Measurements from ENCODE around the gene CARMIL1.

The CARMIL1 gene

GRCh38 chr6:25564943-25565342 lies 285.8 kb downstream of the CARMIL1 start:
- TF ChIP-seq, protein P1, sequence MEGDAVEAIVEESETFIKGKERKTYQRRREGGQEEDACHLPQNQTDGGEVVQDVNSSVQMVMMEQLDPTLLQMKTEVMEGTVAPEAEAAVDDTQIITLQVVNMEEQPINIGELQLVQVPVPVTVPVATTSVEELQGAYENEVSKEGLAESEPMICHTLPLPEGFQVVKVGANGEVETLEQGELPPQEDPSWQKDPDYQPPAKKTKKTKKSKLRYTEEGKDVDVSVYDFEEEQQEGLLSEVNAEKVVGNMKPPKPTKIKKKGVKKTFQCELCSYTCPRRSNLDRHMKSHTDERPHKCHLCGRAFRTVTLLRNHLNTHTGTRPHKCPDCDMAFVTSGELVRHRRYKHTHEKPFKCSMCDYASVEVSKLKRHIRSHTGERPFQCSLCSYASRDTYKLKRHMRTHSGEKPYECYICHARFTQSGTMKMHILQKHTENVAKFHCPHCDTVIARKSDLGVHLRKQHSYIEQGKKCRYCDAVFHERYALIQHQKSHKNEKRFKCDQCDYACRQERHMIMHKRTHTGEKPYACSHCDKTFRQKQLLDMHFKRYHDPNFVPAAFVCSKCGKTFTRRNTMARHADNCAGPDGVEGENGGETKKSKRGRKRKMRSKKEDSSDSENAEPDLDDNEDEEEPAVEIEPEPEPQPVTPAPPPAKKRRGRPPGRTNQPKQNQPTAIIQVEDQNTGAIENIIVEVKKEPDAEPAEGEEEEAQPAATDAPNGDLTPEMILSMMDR (conservative IDR thresholded peaks at IDR 0.05; ENCODE audit: low read length): no peak
- no peak for DNase-seq (ENCODE audit: low read depth)
- no peak overlapping the region for H3K4me3 ChIP-seq (ENCODE audit: low read length)

GRCh38 chr6:25570578-25570977 lies 291.4 kb downstream of the CARMIL1 start:
- no peak overlapping the region for H3K4me3 ChIP-seq (ENCODE audit: low read length)
- no peak for DNase-seq (ENCODE audit: low read depth)
- TF ChIP-seq, protein P1 (conservative IDR thresholded peaks at IDR 0.05; ENCODE audit: low read length): no peak

- no peak overlapping the region for H3K4me3 ChIP-seq (ENCODE audit: low read length)
- peak; percentile 45 for DNase-seq (ENCODE audit: low read depth)
Observed at GRCh38 chr6:25576919-25577318, 297.7 kb downstream of the CARMIL1 start.

GRCh38 chr6:25578538-25578937 lies 299.4 kb downstream of the CARMIL1 start:
- DNase-seq (ENCODE audit: low read depth): no peak
- H3K4me3 ChIP-seq (ENCODE audit: low read length): no peak overlapping the region
- TF ChIP-seq, protein P1 (conservative IDR thresholded peaks at IDR 0.05; ENCODE audit: low read length): no peak

More at GRCh38 chr6:25576919-25577318, 297.7 kb downstream of the CARMIL1 start:
- TF ChIP-seq, protein P1 (conservative IDR thresholded peaks at IDR 0.05; ENCODE audit: low read length): no peak

DNA sequence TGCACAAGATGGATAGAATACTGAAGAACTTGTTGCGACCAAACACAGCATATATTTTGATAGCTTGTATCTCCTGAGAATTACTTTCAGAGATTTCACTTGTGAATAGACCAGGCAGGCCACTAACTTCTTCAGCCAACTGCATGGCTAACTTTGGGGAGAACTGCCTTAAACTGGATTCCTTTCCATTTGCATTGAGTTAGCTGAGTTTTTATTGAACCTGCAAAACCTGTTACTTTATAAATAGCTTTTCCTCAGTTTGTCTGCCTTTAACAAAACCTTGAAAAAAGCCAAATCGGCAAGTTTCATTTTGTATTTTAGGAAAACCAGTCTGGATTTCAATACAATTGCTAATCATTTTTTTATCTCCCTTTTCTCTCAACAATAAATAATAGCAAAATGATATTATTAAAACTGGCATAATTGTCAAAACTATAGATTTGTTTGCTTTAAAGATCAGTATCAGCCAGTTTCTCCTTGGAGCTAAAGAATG lies 300.3 kb downstream of the CARMIL1 start:
- H3K4me3 ChIP-seq (ENCODE audit: low read length): no peak overlapping the region
- DNase-seq (ENCODE audit: low read depth): no peak
- TF ChIP-seq, protein P1 (conservative IDR thresholded peaks at IDR 0.05; ENCODE audit: low read length): no peak

- TF ChIP-seq, protein P1 (conservative IDR thresholded peaks at IDR 0.05; ENCODE audit: low read length): no peak
- DNase-seq (ENCODE audit: low read depth): no peak
- no peak overlapping the region for H3K4me3 ChIP-seq (ENCODE audit: low read length)
Observed at GRCh38 chr6:25579902-25580495, 300.8 kb downstream of the CARMIL1 start.

- no peak for DNase-seq (ENCODE audit: low read depth)
- no peak overlapping the region for H3K4me3 ChIP-seq (ENCODE audit: low read length)
- TF ChIP-seq, protein P1 (conservative IDR thresholded peaks at IDR 0.05; ENCODE audit: low read length): no peak
Observed at GRCh38 chr6:25582101-25582500, 302.9 kb downstream of the CARMIL1 start.
